AG20443 (cell line): Measurements from ENCODE around the gene MYH15.

Experiments used
- DNase-seq: peaks from one replicate; pipeline ENCODE4 v3.0.0; 2012; ENCODE audit warnings: low spot score, mixed read lengths

Gene MYH15

GRCh38 chr3:108510496-108510895 lies at the start of gene MYH15:
Gene MYH15, minus strand, starts transcription at chr3:108510596. Its CDS starts 66 bp downstream, at chr3:108510530.
- no peak for DNase-seq

GRCh38 chr3:108555966-108556581 lies 45.7 kb upstream of the MYH15 start:
- no peak for DNase-seq

GRCh38 chr3:108554913-108555571 lies 44.6 kb upstream of the MYH15 start:
- DNase-seq = no peak

GRCh38 chr3:108554229-108554628 lies 43.8 kb upstream of the MYH15 start:
- no peak for DNase-seq

GRCh38 chr3:108552267-108553159 lies 42.1 kb upstream of the MYH15 start:
- peak; percentile 14 for DNase-seq

GRCh38 chr3:108548886-108549285 lies 38.5 kb upstream of the MYH15 start:
- DNase-seq = no peak

GRCh38 chr3:108548304-108548703 lies 37.9 kb upstream of the MYH15 start:
- DNase-seq = no peak

- no peak for DNase-seq
Measured at GRCh38 chr3:108546692-108547091, 36.3 kb upstream of the MYH15 start.

- DNase-seq = no peak
Measured at GRCh38 chr3:108546247-108546646, 35.9 kb upstream of the MYH15 start.

- no peak for DNase-seq
Measured at GRCh38 chr3:108538083-108538482, 27.7 kb upstream of the MYH15 start.

GRCh38 chr3:108528459-108529252 lies 18.3 kb upstream of the MYH15 start:
- DNase-seq = no peak

- no peak for DNase-seq
Measured at GRCh38 chr3:108527817-108528216, 17.4 kb upstream of the MYH15 start.

GRCh38 chr3:108527109-108527508 lies 16.7 kb upstream of the MYH15 start:
- no peak for DNase-seq

GRCh38 chr3:108525971-108526370 lies 15.6 kb upstream of the MYH15 start:
- no peak for DNase-seq

GRCh38 chr3:108525256-108525655 lies 14.9 kb upstream of the MYH15 start:
- no peak for DNase-seq

- no peak for DNase-seq
Measured at GRCh38 chr3:108524537-108524936, 14.1 kb upstream of the MYH15 start.

- no peak for DNase-seq
Measured at GRCh38 chr3:108518895-108519294, 8.5 kb upstream of the MYH15 start.

GRCh38 chr3:108516881-108517280 lies 6.5 kb upstream of the MYH15 start:
- no peak for DNase-seq

- DNase-seq = peak; percentile 16
Measured at GRCh38 chr3:108513961-108514360, 3.6 kb upstream of the MYH15 start.

GRCh38 chr3:108512671-108513070 lies 2.3 kb upstream of the MYH15 start:
- DNase-seq = no peak

GRCh38 chr3:108511490-108511889 lies 1.1 kb upstream of the MYH15 start:
- no peak for DNase-seq

- DNase-seq = no peak
Measured at GRCh38 chr3:108511055-108511454, 659 bp upstream of the MYH15 start.
